Stimulated activated CD8-positive, alpha-beta memory T cell treated with anti-CD3 and anti-CD28 coated beads, Interleukin-4, amount 100 ng/mL, for 1 hour (primary cell): ENCODE results near the gene NBAS.
"Not testable (repeated sequence)": the region's sequence is repeated elsewhere in the genome, so short reads cannot be mapped to it uniquely, and the experiment has no call there.

Experiments
- DNase-seq, 2 donors: peaks; one replicate each; pipeline ENCODE4 v3.0.0-alpha.2; 2020; ENCODE audit warnings: low read depth in 2 of 2, low spot score in 1 of 2

Gene NBAS

GRCh38 chr2:15321481-15321880 lies 239.7 kb downstream of the NBAS start:
- DNase-seq: not testable (repeated sequence)

DNA sequence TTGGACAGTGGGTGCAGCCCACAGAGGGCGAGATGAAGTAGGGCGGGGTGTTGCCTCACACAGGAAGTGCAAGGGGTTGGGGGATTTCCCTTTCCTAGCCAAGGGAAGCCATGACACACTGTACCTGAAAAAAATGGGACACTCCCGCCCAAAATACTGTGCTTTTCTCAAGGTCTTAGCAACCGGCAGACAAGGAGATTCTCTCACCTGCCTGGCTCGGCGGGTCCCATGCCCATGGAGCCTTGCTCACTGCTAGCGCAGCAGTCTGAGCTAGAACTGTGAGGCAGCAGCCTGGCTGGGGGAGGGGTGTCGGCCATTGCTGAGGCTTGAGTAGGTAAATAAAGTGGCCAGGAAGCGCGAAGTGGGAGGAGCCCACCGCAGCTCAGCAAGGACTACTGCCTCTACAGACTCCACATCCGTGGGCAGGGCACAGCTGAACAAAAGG lies 244.7 kb downstream of the NBAS start:
- DNase-seq: peak in 1 of 2 donors; percentile 6

DNA sequence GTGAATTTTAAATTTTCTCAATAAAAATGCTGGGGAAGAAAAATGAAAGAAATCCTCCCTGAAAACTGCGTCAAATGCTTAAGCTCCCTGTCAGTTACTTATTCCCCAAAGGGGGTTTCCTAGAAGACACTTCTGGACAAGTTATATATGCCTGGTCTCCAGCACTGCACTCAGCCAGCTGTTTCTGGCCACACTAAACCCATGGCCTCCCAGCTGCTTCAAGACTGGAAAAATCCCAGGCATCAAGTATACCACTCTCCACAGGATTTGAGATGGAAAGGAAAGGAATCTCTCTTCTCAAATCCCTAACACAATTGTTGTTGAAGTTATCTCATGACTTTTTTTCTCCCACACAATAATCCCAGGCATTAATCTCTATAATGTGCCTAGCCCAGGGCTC lies 245.7 kb downstream of the NBAS start:
- DNase-seq: no peak

- DNase-seq: no peak
Measured at GRCh38 chr2:15313657-15314056, 247.5 kb downstream of the NBAS start.

DNA sequence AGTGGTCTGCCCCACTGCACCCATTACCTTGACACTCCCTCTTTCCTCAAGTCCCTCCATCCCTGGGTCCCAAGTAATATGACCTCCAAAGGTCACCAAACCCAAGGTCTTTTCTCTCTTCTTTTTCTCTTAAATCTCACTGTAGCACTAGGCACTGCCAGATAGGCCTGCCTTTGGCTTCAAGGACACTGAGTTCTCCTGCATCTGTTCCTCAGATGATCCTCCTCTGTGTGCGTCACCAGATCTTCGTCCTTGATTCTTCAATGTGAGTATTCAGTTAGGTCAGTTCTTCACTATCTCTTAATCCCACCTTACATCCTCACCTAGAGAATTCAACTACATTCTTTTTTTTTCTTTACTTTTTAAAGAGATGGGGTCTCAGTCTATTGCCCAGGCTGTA lies 249.2 kb downstream of the NBAS start:
- no peak for DNase-seq

- DNase-seq: no peak
Measured at GRCh38 chr2:15311201-15311907, 249.8 kb downstream of the NBAS start.

- DNase-seq: no peak
Measured at GRCh38 chr2:15307526-15307925, 253.6 kb downstream of the NBAS start.

GRCh38 chr2:15306706-15307105 lies 254.4 kb downstream of the NBAS start:
- no peak for DNase-seq

DNA sequence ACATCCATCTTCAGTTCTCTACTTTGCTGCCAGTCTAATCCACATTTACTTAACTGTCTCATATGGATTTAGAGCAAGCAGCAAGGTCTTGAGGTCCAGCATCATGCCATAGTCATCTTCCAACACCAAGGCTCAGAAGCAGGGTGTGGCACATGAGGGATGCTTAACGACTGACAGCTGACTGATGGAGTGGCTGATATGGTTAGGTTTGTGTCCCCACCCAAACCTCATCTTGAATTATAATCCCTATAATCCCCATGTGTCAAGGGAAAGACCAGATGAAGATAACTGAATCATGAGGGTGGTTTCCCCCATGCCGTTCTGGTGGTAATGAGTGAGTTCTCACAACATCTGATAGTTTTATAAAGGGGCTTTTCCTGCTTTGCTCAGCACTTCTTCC lies 257.3 kb downstream of the NBAS start:
- DNase-seq: no peak

- DNase-seq: no peak
Measured at GRCh38 chr2:15302154-15302553, 259.0 kb downstream of the NBAS start.

GRCh38 chr2:15300624-15301573 lies 260.2 kb downstream of the NBAS start:
- DNase-seq: no peak

DNA sequence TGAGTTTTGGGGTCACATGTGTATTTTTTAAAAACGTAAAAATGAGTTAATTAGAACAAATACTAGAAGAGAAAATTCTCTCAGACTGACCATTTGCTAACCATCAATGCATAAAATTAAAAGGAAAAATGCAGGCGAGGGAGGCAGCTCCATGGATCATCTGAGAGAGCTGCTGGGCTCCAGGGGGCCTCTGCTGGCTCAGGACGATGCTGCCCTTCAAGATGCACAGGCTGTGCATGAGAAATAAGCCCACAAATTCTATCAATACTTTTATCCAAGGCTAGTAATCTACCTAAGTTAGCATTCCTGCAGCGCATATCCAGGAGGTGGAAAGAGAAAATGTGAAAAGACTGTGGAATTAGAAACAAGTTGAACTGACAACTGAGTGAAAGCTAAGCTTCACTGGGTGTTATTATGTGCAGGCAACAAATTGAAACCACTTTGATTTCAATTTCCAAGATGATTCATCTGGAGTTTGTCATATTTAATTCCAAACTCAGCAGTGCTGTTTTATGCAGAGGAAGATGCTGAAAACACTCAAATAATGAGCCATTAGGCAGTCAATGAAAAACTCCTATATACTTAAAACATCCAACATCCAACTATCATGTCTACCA lies 261.1 kb downstream of the NBAS start:
- no peak for DNase-seq

- no peak for DNase-seq
Measured at GRCh38 chr2:15298770-15299169, 262.4 kb downstream of the NBAS start.

DNA sequence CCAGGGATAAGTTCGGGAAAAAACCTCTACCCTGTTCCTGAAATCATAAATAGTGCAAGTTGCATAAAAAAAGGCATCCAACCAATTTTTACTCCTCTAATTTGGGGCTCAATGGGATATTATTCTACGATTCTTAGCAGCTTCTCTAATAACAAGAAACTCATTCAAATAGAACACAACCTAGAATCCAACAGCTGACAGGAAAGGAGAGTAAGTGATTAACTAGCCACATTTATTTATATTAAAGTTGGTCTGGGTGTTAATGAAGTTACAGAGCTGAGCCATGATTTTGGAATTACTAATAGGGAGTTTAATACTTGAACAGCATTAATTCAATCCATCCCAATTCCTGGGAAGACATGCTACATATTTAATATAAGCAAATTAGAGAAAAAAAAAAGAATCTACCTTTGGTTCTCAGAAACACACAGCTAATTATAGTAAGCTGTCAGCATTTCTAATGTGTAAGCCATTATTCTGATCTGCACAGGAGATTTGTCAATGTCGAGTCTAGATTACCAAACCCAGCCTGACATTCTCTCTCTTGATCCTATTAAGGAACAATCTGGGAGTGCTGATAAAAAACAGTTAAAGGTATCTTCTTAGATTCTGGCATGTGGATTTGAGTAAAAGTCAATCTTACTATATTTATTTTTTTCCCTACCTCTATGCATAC lies 267.7 kb downstream of the NBAS start:
- no peak for DNase-seq

- DNase-seq: no peak
Measured at GRCh38 chr2:15287447-15288184, 273.5 kb downstream of the NBAS start.

GRCh38 chr2:15284614-15285013 lies 276.5 kb downstream of the NBAS start:
- no peak for DNase-seq

DNA sequence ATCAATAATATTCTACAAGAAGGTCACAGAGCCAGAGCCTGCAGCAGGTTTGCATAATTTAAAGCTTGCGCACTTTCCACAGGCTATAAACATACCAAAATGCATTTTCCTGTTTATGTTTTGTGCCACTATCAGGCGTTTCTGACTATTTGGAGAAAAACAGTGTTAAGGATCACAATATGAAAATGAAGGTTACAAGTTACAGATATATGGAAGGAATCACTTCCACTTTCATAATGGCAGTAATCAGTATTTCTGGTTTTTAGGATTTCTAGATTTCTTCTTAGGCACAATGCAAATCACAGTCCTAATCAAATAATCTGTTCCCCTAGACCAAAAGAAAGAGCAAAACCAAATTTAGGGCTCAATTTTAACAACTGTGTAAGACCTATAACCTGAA lies 279.5 kb downstream of the NBAS start:
- DNase-seq: no peak

DNA sequence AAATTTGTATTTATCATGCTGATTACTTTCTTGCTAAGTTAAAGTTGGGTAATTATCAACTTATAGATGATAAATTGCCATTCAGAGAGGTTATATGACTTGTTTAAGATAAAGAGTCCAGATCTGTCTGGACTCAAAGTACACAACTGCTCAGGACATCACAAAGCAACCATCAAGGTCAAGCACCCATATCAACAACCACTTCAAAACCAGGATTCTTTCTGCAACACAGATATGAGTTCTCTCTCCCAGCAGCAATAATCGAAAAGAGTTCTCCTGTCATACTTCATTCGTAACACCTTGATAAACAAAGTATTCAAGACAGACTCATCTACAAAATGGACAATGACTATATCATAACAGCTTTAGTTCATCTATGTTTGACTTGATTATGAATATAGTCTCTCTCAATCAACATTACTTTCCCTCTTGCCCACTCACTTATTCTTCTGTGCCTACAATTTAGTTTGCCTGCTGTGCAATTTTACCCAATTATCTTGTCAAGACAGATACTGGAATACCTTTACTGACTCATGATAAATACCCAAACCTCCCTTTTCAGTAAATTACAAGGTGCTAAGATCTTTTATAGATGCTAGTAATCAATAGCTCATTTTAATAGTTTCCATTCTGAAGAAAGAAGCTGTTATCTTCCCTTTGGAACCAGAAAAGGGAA lies 281.8 kb downstream of the NBAS start:
- no peak for DNase-seq

GRCh38 chr2:15278296-15278695 lies 282.8 kb downstream of the NBAS start:
- DNase-seq: no peak

- DNase-seq: no peak
Measured at GRCh38 chr2:15275346-15275745, 285.8 kb downstream of the NBAS start.
